GM12801 (cell line): ENCODE data around the gene ZSCAN5C.

ENCODE experiments used
- CTCF ChIP-seq: IDR thresholded peaks from one replicate; pipeline ENCODE4 v1.5.1; 2011; ENCODE audit warnings: control low read depth; ENCODE audit not compliant: insufficient read length; ENCODE audit errors: extremely low read depth

ZSCAN5C gene

GRCh38 chr19:56221851-56222250, 19.8 kb downstream of the ZSCAN5C start:
- TF ChIP-seq CTCF, result no peak

GRCh38 chr19:56222901-56223300, 20.8 kb downstream of the ZSCAN5C start:
- no peak for TF ChIP-seq CTCF

GRCh38 chr19:56223481-56223880, 21.4 kb downstream of the ZSCAN5C start:
- no peak for TF ChIP-seq CTCF

- TF ChIP-seq CTCF, result no peak
Measured at GRCh38 chr19:56245121-56245740, 43.2 kb downstream of the ZSCAN5C start.

GRCh38 chr19:56252699-56253422, 50.8 kb downstream of the ZSCAN5C start:
- peak; percentile 16 for TF ChIP-seq CTCF

- TF ChIP-seq CTCF, result no peak
Measured at GRCh38 chr19:56253737-56254136, 51.7 kb downstream of the ZSCAN5C start.

- no peak for TF ChIP-seq CTCF
Measured at GRCh38 chr19:56258272-56258671, 56.2 kb downstream of the ZSCAN5C start.
